HG03342 (cell line): Measurements from ENCODE around the gene ATP6AP1.

Experiments
- ATAC-seq: cut with Tn5 transposase; IDR thresholded peaks from one replicate; pipeline ENCODE4 v1.9.1; 2021; ENCODE audit warnings: mild to moderate bottlenecking, moderate library complexity; ENCODE audit not compliant: unreplicated experiment

Gene ATP6AP1

GRCh38 chrX:154446430-154446829 lies 18.0 kb downstream of the ATP6AP1 start:
- ATAC-seq = no peak

GRCh38 chrX:154448484-154448883 lies 20.0 kb downstream of the ATP6AP1 start:
- no peak for ATAC-seq

- ATAC-seq = no peak
Measured at GRCh38 chrX:154449618-154450017, 21.1 kb downstream of the ATP6AP1 start.

- ATAC-seq = no peak
Measured at GRCh38 chrX:154450312-154450711, 21.8 kb downstream of the ATP6AP1 start.

DNA sequence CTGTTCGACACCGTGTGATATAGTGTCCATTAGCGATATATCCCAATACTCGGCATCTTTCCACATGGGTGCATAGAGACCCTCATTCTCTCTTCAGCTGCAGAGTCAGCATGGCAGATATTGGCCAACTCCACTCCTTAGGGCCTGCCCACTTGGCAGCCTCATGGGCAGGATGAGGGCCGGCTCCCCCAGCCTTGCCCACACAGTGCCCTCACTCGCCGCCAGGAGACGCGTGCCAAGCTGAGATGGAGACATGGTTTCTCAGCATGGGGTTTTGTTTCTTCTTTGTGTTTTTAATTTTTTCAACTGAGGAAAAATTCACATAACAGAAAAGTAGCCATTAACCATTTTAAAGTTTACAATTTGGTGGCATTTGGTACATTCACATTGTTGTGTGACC lies 24.3 kb downstream of the ATP6AP1 start:
- no peak for ATAC-seq

GRCh38 chrX:154457491-154458115 lies 29.1 kb downstream of the ATP6AP1 start:
- ATAC-seq = peak; percentile 60

DNA sequence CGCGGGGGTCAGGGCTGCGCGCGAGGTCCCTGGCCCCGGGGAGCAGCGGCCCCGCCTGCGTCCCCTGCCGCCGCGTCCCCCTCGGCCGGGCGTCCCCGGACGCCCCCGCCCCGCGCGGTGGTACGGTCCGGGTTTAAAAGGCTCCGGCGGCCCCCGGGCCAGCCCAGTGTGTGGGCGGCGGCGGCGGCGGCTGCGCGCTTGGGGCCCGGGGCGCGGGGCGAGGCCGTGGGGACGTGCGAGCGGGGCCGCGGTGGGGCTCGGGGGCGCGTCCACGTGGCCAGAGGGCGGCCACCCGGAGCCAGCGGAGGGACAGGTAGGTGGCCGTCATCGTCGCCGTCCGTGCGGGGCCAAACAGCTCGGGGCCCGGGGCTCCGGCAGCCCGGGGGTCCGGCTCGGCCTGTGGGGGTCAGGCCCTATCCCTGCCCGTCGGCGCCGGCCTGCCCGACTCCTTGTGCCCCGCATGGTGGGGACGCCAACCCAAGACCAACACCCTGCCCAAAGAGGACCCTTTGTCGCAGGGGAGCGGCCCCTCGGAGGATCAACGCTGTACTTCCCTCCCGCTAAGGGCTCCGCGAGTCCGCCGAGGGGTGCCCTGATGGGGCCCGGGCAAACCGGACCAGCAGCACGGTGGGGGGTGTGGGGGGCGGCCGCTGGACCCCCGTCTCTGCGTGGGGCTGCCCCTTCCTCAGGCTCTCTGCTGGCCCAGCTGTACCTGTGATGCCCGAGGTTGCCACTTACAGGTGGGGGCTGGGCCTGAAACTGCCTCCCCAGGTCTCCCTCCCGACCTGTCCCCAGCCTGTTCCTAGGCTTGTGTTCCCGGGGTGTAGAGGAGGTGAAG lies 29.9 kb downstream of the ATP6AP1 start, which contains the start of gene PLXNA3:
TSS of gene PLXNA3 (plus strand) at position 166 of the 838 bp plus-strand sequence. CDS start 1,903 bp downstream, outside the sequence.
- peak; percentile 54 for ATAC-seq

DNA sequence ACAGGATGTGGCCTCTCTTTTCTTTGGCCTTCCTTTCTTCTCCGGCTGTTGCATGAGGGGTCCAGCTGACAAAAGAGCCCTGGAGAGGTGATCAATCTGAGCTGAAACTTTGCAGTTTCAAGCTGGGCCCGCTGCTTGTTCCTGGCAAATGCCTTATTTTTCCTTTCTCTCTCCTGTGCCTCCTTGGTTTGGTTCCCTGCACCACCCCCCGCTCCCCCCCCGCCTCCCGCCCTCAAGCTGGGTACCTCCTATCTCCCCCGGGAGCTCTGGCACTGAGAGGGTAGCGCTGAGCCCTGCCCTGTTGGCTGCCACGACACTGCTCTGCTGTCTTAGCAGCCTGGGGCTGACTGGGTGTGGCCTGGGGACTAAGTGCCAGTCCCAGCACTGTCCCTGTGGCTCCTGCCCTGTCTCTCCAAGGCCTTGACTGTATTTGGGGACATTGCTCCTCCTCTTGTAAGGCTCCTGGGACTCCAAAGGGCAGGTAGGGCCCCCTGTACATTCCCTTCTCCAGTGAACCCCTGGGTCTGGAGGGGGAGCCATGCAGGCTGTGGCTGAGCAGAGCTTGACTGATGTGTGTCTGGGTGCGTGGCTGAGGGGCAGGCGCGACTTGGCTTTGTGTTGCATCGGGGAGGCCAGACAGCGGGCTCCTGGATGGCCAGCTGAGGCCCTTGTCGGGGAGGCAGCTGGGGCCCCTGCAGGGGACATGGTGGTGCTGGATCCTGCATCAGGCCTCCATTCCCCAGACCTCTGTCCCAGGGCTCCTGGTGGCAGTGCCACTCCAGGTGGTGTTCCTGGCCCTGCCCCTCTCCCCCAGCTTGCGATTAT lies 30.7 kb downstream of the ATP6AP1 start:
- no peak for ATAC-seq

DNA sequence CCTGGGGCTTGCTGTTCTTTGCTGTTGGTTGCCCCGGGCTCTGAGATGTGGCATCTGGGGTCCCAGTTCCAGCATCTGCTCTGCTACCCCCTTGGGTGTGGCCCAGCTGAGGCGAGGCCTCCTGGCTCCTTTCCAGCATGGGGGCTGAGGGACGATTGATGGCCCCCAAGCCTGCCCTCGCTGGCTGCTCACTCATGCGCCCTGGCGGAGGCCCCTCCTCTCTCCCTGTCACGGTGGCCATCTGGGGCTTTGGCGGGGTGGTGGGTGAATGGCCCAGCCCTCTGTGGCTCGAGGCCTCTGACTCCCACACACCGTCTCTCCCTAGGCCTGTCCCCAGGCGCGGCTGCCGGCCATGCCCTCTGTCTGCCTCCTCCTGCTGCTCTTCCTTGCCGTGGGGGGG lies 31.4 kb downstream of the ATP6AP1 start:
- no peak for ATAC-seq

DNA sequence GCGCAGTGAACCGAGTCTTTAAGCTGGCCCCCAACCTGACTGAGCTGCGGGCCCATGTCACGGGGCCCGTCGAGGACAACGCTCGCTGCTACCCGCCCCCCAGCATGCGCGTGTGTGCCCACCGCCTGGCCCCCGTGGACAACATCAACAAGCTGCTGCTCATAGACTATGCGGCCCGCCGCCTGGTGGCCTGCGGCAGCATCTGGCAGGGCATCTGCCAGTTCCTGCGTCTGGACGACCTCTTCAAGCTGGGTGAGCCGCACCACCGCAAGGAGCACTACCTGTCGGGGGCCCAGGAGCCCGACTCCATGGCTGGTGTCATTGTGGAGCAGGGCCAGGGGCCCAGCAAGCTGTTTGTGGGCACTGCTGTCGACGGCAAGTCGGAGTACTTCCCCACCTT lies 31.8 kb downstream of the ATP6AP1 start:
- ATAC-seq = no peak

GRCh38 chrX:154462396-154462795 lies 33.9 kb downstream of the ATP6AP1 start:
- ATAC-seq = no peak

DNA sequence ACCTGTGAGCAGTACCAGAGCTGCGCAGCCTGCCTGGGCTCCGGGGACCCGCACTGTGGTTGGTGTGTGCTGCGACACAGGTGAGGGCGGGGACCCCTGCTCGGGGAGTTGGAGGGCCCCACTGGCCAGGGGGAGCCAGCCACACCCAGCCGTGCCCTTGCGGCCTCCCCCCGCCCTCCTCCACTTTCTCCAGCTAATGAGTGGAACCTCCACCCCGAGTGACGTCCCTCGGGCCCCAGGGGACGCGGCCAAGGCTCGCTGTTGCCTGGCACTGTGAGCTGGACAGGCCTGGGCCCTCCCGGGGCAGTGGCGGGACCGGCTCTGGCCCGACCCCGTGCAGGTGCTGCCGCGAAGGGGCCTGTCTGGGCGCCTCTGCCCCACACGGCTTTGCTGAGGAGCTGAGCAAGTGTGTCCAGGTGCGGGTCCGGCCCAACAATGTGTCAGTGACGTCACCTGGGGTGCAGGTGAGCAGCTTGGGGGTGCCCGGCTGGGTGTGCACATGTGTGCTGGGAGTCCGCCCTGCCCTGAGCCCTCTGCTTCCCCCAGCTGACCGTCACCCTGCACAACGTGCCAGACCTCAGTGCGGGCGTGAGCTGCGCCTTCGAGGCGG lies 35.2 kb downstream of the ATP6AP1 start:
- no peak for ATAC-seq

DNA sequence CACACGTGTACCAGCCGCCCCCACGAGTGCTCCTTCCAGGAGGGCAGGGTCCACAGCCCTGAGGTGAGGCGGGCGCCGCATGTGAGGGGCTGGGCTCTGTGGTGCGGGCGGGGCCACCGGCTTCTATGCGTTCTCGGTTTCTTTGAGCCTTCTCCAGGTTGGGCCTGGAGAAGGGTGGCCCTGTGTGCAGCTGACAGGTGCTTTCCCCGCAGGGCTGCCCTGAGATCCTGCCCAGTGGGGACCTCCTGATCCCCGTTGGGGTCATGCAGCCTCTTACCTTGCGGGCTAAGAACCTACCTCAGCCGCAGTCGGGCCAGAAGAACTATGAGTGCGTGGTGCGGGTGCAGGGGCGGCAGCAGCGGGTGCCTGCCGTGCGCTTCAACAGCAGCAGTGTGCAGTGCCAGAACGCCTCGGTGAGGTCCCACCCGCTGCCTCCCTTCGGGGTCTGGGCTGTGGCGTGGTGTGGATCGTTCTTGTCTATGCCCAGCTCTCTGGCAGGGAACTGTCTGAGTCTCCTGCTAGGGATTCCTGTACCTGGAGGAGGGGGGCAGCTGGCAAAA lies 36.4 kb downstream of the ATP6AP1 start:
- ATAC-seq = no peak

- no peak for ATAC-seq
Measured at GRCh38 chrX:154465601-154466000, 37.1 kb downstream of the ATP6AP1 start.

DNA sequence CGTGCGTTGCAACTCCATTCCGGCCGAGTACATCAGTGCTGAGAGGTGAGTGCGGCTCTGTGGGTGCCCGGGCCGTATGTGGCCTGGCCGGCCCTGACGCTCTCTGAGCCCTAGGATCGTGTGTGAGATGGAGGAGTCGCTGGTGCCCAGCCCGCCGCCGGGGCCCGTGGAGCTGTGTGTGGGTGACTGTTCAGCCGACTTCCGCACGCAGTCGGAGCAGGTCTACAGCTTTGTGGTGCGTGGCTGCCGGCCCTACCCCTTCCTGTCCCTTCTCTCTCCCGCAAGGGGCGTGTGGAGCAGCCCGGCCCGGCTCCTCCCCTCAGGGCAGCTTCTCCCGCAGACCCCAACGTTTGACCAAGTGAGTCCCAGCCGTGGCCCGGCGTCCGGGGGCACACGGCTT lies 37.6 kb downstream of the ATP6AP1 start:
- no peak for ATAC-seq

DNA sequence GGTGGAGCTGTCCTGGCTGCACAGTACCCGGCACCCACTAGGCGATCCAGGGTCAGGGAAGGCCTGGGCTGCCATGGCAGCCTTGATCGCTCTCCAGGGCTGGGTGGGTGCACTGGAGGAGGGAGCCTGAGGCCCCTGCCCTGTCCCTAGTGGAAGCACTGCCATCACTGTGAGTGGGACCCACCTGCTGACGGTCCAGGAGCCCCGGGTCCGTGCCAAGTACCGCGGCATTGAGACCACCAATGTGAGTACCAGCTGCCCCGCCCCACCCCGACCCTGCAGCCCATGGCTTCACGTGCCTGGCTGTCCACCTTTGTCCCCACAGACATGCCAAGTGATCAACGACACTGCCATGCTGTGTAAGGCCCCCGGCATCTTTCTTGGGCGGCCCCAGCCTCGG lies 38.4 kb downstream of the ATP6AP1 start:
- ATAC-seq = no peak

GRCh38 chrX:154467556-154467955 lies 39.1 kb downstream of the ATP6AP1 start:
- ATAC-seq = no peak

DNA sequence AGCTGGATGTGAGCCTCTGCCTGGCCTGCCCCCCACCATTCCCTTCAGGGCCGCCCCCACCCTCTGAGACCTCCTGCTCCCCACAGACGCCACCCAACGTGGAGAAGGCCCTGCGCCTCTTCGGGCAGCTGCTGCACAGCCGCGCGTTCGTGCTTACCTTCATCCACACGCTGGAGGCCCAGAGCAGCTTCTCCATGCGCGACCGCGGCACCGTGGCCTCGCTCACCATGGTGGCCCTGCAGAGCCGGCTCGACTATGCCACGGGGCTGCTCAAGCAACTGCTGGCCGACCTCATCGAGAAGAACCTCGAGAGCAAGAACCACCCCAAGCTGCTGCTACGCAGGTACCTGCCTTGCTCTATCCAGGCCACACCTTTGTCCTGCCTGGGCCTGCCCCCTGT lies 39.7 kb downstream of the ATP6AP1 start:
- ATAC-seq = no peak

GRCh38 chrX:154469114-154469513 lies 40.6 kb downstream of the ATP6AP1 start:
- no peak for ATAC-seq

DNA sequence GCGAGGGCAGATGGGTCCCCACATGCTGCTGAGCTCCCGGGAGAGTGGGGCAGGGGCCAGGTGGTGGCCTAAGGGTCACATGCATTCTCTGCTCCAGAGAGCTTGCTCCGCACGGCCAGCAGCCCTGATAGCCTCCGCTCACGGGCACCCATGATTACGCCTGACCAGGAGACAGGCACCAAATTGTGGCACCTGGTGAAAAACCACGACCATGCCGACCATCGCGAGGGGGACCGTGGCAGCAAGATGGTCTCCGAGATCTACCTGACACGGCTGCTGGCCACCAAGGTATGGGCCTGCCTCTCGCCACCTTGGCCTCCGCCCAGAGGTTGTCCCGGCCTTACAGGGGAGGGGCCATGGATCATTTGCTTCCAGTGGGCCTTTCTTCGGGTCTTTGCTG lies 41.4 kb downstream of the ATP6AP1 start:
- no peak for ATAC-seq

DNA sequence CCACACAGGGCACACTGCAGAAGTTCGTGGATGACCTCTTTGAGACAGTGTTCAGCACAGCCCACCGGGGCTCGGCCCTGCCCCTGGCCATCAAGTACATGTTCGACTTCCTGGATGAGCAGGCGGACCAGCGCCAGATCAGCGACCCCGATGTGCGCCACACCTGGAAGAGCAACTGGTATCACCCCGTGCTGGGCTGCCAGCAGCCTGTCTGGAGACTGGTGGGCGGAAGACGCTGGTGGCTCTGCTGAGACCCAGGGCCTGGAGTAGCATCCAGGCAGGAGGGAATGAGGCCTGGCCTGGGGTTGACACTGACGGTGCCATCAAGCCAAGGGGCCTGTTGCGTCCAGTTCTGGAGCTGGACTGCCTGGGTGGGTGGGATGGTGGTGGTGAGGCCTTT lies 42.0 kb downstream of the ATP6AP1 start:
- no peak for ATAC-seq
